Measurements from ENCODE around the gene CTSD. TPM values are rescaled to one million over a fixed set of nuclear protein-coding genes. Genes with fewer than 3 reads are reported as not detected.

The CTSD gene
- total RNA-seq, 1 donor from 2014 or later: 1,385 TPM

- no peak for DNase-seq (ENCODE audit: low spot score)
Measured at GRCh38 chr11:1782831-1783724, 19.4 kb upstream of the CTSD start.

DNA sequence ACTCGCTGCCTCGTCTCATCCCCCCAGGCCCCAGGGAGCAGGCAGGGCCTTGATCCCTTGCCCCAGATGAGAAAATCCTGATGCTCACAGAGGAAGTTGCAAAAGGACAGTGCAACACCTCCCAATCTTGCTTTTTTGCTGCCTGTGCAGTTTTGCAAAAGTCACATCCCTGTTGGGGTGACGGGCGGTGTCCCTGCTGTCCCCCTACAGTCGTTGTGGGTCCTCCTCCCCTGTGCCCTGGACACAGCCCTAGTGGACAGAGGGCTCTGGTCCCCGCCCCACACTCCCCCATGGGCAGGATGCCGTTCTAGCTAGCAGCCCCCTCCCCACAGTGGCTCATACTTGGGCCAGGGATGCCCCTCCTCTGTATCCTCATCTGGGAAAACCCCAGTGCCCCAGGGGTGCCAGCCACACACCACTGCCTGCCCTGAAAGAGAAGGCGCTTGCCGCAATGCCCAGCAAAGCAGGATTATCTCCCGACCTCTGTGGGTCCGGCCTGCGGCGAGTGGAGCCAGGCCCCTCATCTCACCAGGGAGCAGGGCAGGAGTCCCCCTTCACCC lies 18.4 kb upstream of the CTSD start:
- no peak for DNase-seq (ENCODE audit: low spot score)

- DNase-seq (ENCODE audit: low spot score): peak; percentile 44
Measured at GRCh38 chr11:1781593-1781975, 17.9 kb upstream of the CTSD start.

GRCh38 chr11:1780700-1781592 lies 17.2 kb upstream of the CTSD start:
- DNase-seq (ENCODE audit: low spot score): peak; percentile 46

DNA sequence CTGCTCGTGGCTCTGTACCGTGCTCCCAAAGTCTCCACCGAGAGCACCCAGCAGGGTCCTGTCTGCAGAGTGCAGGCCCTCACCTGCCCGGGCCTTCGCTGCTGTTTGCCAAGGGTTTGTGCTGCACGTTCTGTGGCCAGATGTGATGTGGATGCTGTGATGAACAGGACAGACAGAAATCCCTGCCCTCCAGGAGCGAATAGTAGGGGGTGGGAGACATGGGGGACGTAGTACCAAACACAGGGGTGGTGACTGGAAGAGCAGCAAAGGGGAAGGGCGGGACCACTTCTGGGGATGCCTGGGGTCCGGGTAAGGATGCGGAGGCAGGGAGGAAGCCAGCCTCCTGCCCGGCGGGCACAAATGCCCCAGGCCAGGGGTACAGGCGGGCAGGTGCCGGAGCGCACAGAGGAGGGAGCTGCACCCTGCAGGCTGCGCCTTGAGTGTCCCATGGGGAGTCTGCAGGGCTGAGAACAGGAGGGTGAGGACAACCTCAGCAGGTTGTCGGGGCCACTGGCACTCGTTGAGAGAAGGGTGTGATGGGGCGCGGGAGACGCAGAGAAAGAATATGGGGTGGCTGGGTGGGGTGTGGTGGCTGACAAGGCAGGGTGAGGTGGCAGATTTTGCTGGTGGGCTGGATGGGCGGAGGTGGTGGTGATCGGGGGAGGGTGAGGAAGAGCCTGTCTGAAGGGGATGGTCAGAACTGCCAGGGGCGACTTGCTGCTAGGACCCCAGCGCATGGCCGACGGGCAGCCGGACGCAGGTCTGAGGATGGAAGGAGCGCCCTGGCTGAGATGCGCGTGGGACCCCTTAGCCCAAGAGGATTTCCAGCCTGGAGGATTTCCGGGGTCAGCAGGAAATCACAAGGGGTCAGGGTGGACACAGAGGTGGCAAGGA lies 16.3 kb upstream of the CTSD start:
- DNase-seq (ENCODE audit: low spot score): peak; percentile 45

- no peak for DNase-seq (ENCODE audit: low spot score)
Measured at GRCh38 chr11:1779034-1779805, 15.5 kb upstream of the CTSD start.

DNA sequence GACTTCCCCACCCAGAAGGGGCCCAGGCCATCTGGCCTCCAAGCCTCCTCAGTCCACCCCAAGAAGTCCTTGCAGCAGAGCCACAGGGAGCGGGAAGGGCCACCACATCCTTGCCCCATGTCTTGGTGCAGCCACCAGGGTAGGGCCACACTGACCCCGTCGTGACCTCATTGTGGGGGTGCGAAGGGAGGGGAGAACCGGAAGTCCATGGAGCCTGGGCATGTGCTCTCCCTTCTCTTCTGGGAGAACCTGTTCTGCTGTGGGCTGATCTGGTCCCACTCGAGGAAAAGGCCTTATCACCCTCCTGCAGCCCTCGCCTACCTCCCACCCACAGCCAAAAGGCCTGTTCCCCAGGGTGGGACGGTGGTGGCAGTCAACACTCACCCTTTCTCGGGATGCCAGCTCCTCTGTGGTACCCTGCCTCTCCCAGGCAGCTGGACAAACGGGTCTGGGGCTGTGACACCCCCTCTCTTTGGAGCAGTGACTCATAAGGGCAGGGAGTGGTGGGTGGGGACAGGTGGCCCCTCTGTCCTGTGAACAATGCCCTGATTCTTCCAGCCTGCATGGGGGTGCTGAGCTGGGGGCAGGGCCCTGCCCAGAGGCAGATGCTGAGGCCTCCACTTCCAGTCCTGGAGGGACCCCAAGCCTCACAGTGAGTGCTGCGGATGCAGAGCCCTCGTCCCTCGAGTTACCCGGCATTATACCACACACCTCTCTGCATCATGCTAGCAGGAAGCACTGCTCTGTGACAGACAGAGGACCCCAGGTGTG lies 14.6 kb upstream of the CTSD start:
- peak; percentile 77 for DNase-seq (ENCODE audit: low spot score)

- DNase-seq (ENCODE audit: low spot score): peak; percentile 46
Measured at GRCh38 chr11:1777737-1778136, 14.0 kb upstream of the CTSD start.

DNA sequence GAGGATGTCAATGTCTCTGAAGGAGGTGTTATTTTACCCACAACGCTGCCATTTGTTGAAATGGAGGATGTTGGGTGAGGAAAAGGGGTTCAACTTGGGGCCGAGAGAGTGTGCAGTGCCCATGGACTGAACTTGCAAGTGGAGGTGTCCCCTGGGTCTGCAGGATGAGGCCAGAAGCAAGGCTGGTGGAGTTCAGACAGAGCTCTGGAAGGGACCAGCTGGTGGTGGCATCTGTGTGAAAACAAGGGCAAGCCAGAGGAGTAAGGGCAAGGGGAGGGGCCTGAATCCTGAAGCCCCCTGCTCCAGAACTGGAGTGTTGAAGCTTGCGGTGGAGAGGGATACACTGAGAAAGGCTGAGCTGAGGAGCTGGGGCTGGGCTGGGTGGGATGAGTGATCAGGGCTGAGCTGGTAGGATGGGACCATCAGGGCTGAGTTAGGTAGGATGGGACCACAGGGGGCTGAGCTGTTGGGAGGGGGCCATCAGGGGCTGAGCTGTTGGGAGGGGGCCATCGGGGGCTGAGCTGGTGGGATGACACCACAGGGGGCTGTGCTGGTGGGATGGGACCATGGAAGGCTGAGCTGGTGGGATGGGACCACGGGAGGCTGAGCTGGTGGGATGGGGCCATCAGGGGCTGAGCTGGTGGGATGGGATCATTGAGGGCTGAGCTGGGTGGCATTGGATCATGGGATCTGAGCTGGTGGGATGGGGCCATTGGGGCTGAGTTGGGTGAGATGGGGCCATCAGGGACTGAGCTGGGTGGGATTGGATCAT lies 13.4 kb upstream of the CTSD start:
- no peak for DNase-seq (ENCODE audit: low spot score)

DNA sequence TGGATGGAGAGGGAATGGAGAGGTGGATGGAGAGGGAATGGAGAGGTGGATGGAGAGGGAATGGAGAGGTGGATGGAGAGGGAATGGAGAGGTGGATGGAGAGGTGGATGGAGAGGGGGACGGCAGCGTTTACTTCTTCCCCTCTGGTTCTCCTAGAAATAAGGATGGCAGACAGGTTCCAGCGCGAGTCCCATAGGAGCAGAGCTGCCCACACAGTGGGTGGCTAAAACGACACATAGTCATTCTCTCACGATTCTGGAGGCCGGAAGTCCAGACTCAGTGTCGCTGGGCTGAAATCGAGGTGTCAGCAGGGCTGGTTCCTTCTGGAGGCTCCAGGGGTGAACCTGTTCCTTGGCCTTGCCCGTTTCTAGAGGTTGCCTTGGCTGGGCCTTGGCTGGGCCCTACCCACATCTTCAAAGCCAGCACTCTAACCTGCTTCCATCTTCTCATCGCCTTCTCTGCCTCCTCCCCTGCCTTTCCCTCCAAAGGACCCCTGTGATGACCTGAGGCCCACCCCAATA lies 12.7 kb upstream of the CTSD start:
- no peak for DNase-seq (ENCODE audit: low spot score)

- DNase-seq (ENCODE audit: low spot score): no peak
Measured at GRCh38 chr11:1774886-1775285, 11.2 kb upstream of the CTSD start.

GRCh38 chr11:1773994-1774550 lies 10.3 kb upstream of the CTSD start:
- no peak for DNase-seq (ENCODE audit: low spot score)

DNA sequence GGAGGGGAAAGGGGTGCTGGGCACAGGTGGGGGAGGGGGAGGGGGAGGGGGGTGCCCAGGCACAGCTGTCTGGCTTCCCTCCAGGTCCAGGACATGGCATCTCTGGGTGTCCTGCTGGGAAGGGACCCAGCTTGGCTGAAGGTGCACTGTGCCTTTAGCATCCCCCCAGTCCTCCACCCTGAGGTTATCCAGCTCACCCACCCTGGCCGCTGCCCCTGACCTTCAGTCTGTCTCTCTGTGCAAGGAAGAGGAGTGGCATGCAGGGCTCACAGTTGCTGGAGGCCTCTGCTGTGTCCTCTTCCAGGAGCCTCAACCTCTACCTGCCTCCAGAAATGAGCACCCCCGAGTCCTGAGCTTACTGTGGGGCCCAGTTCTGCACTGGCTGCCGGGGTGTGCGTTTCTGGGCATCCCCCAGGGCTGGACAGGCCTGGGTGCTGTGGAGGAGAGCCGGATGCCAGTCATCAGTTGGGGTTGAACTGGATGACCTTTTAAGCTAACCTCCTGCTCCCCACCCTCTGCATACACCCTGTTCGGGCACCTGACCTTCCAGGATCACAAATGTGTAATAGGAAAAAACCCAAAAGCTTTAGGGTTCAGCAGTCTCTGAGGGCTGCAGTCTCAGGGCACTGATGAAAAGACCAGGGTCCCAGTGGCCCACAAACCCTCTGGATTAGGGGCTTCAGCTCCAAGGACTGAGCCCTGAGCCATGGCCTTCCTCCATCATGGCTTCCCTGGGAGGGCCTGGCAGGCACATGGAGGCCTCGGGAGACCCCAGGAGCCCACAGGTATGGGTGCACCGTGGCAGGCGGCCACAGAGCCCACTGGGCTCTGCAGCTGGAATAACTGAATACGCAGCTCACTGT lies 9.6 kb upstream of the CTSD start:
- DNase-seq (ENCODE audit: low spot score): peak; percentile 45

DNA sequence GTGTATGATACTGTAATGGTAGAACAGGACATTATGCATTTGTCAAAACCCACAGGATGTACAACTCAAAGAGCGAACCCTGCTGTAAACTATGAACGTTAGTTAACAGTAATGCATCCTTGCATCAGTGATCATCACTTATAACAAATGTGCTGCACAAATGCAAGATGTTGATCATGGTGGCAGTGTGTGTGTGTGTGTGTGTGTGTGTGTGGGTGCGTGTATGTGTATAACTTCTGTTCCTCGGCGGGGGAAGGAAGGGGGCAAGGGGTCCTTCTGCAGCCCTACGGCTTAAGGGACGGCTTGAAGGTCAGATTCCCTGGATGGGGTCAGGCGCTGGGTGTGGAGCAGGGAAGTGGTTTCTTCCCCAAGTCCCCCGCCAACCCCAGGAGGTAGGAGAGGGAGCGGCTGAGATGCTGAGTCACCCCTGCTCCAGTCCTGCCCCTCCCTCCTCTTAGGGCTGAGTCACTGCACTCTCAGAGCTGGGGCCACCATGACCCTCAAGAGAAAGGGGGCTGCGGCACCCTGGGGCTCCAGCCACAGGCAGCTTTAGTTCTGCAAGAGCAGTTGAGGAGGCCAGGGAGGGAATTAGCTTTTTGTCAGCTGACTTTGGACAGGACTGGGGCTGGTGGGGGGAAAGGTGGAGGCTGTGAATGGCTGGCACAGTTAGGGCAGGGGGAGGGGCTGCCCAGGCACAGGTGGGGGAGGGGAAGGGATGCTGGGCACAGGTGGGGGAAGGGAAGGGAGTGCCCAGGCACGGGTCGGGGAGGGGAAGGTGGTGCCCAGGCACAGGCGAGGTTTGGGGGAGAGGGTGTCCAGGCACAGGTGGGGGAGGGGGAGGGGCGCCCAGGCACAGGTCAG lies 8.8 kb upstream of the CTSD start:
- peak; percentile 73 for DNase-seq (ENCODE audit: low spot score)

DNA sequence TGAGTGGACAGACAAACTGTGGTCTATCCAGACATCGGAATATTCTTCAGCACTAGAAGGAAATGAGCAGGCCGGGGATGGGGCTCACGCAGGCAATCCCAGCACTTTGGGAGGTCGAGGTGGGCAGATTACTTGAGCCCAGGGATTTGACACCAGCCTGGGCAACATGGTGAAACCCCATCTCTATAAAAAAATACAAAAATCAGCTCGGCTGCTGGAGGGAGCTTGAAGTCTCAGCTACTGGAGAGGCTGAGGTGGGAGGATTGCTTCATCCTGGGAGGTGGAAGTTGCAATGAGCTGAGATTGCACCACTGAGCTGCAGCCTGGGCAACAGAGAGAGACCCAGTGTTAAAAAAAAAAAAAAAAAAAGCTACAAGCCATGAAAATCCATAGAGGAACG lies 8.0 kb upstream of the CTSD start:
- no peak for DNase-seq (ENCODE audit: low spot score)

GRCh38 chr11:1771273-1771672 lies 7.5 kb upstream of the CTSD start:
- no peak for DNase-seq (ENCODE audit: low spot score)

GRCh38 chr11:1770528-1770927 lies 6.8 kb upstream of the CTSD start:
- no peak for DNase-seq (ENCODE audit: low spot score)

Data from ureter (tissue), 1 donor.